NB4 (cell line): ENCODE results near the gene HDAC4.

Source experiments
- DNase-seq: peaks from one replicate; pipeline ENCODE4 v3.0.0; 2010; ENCODE audit warnings: low read depth
- H3K4me3 ChIP-seq: one replicate; pipeline ENCODE4 v1.5.1; 2011; ENCODE audit warnings: mild to moderate bottlenecking, low read depth, low read length, moderate library complexity
- CTCF ChIP-seq: IDR thresholded peaks from one replicate; pipeline ENCODE4 v1.5.1; 2012; ENCODE audit warnings: low read depth, low read length
- MAX ChIP-seq: IDR thresholded peaks from 2 replicates; pipeline ENCODE4 v1.6.1; 2011; ENCODE audit warnings: low read depth, low read length
- MYC ChIP-seq: IDR thresholded peaks from 2 replicates; pipeline ENCODE4 v1.6.1; 2011; ENCODE audit warnings: low read depth, low read length
- POLR2A ChIP-seq: IDR thresholded peaks from 2 replicates; pipeline ENCODE4 v1.6.1; 2011; ENCODE audit warnings: mild to moderate bottlenecking; ENCODE audit not compliant: insufficient read length; ENCODE audit errors: extremely low read depth

The HDAC4 gene

GRCh38 chr2:239360421-239361310 is 40.2 kb downstream of the HDAC4 start:
- DNase-seq: no peak
- no peak for TF ChIP-seq MAX
- no peak for TF ChIP-seq CTCF
- TF ChIP-seq MYC: no peak
- H3K4me3 ChIP-seq: no peak overlapping the region

GRCh38 chr2:239360008-239360407 is 40.8 kb downstream of the HDAC4 start:
- TF ChIP-seq CTCF (no peak), MAX (no peak), POLR2A (no peak), MYC (no peak)
- no peak for DNase-seq
- H3K4me3 ChIP-seq: no peak overlapping the region

GRCh38 chr2:239359196-239359912 is 41.5 kb downstream of the HDAC4 start:
- TF ChIP-seq CTCF: no peak
- no peak for TF ChIP-seq POLR2A
- no peak for TF ChIP-seq MAX
- no peak for TF ChIP-seq MYC
- no peak overlapping the region for H3K4me3 ChIP-seq
- no peak for DNase-seq

GRCh38 chr2:239358062-239358754 is 42.6 kb downstream of the HDAC4 start:
- DNase-seq: no peak
- no peak for TF ChIP-seq MYC
- TF ChIP-seq MAX: no peak
- TF ChIP-seq POLR2A: no peak
- TF ChIP-seq CTCF: no peak
- H3K4me3 ChIP-seq: no peak overlapping the region

- DNase-seq: no peak
- H3K4me3 ChIP-seq: no peak overlapping the region
- TF ChIP-seq POLR2A: no peak
- TF ChIP-seq MYC: no peak
- no peak for TF ChIP-seq CTCF
- TF ChIP-seq MAX: no peak
Observed at GRCh38 chr2:239355724-239356123, 45.1 kb downstream of the HDAC4 start.
